ENCODE measurements around the gene ANKRD52. TPM values are rescaled to one million over a fixed set of nuclear protein-coding genes. Genes with fewer than 3 reads are reported as not detected.
A peak's percentile ranks its signal among the peaks of the same experiment; 100 is the strongest.

The ANKRD52 gene
- total and polyA plus RNA-seq, 7 donors: 5.7 to 37.5 (median 19.4) TPM

- Histone ChIP-seq H3K9me3 (no peaks in the 10 kb centered on the region), H3K4me1 (peaks cover 39% of the 10 kb centered on the region), H3K36me3 (ENCODE audit: insufficient read depth in 1 of 2, low read depth in 1 of 2) (peaks cover 3 to 28% of the 10 kb centered on the region in 2 donors), H3K27ac (peak overlapping the region; percentile 96), H3K4me3 (peak overlapping the region; percentile 73), H3K27me3 (ENCODE audit: insufficient read depth in 3 of 3, low read length in 2 of 3) (no peaks in the 10 kb centered on the region)
- 89 to 92% (median 90%) methylated on average over 9 of the region's 9 CpGs for WGBS, 3 donors
- DNase-seq (no peak), ATAC-seq (no peak)
- intact Hi-C loops (cut with DNase I): loop anchor here in 1 of 2 donors (5.0 kb wide), 3 partner anchors 33 to 103 kb away; partner anchors contain the start of genes ANKRD52, RPL41, SMARCC2 and ZC3H10
- no peak for TF ChIP-seq CTCF (IDR thresholded peaks at IDR 0.05)
These were observed 38.3 kb downstream of the ANKRD52 start for GRCh38 chr12:56219840-56220239.

GRCh38 chr12:56216461-56216860 is 41.7 kb downstream of the ANKRD52 start:
- H3K9me3 ChIP-seq: no peaks in the 10 kb centered on the region
- no peak overlapping the region for H3K27ac ChIP-seq
- intact Hi-C loops (cut with DNase I): no loop called here
- ATAC-seq (no peak), DNase-seq (no peak)
- H3K36me3 ChIP-seq (ENCODE audit: insufficient read depth in 1 of 2, low read depth in 1 of 2): peaks cover 6 to 62% of the 10 kb centered on the region in 2 donors
- H3K4me3 ChIP-seq: no peak overlapping the region
- H3K27me3 ChIP-seq (ENCODE audit: insufficient read depth in 3 of 3, low read length in 2 of 3): no peaks in the 10 kb centered on the region
- WGBS, 3 donors: 79 to 89% (median 86%) methylated on average over 3 of the region's 3 CpGs
- peaks cover 23% of the 10 kb centered on the region for H3K4me1 ChIP-seq
- no peak for TF ChIP-seq CTCF (IDR thresholded peaks at IDR 0.05)

GRCh38 chr12:56213878-56214277 is 44.3 kb downstream of the ANKRD52 start:
- intact Hi-C loops (cut with DNase I): no loop called here
- Histone ChIP-seq H3K27ac (no peak overlapping the region), H3K36me3 (ENCODE audit: insufficient read depth in 1 of 2, low read depth in 1 of 2) (peaks cover 13 to 87% of the 10 kb centered on the region in 2 donors), H3K4me3 (no peak overlapping the region), H3K9me3 (no peaks in the 10 kb centered on the region), H3K27me3 (ENCODE audit: insufficient read depth in 3 of 3, low read length in 2 of 3) (no peaks in the 10 kb centered on the region), H3K4me1 (peaks cover 4% of the 10 kb centered on the region)
- no peak for DNase-seq
- TF ChIP-seq CTCF (IDR thresholded peaks at IDR 0.05): no peak
- no peak for ATAC-seq
- 73 to 85% (median 74%) methylated on average over 5 of the region's 5 CpGs for WGBS, 3 donors

GRCh38 chr12:56212361-56212760 is 45.8 kb downstream of the ANKRD52 start:
- TF ChIP-seq CTCF (IDR thresholded peaks at IDR 0.05): no peak
- 49 to 100% (median 81%) methylated on average over 1 of the region's 1 CpG for WGBS, 3 donors
- Histone ChIP-seq H3K9me3 (no peaks in the 10 kb centered on the region), H3K27ac (no peak overlapping the region), H3K4me1 (no peaks in the 10 kb centered on the region), H3K27me3 (ENCODE audit: insufficient read depth in 3 of 3, low read length in 2 of 3) (no peaks in the 10 kb centered on the region), H3K4me3 (no peak overlapping the region), H3K36me3 (ENCODE audit: insufficient read depth in 1 of 2, low read depth in 1 of 2) (peaks cover 16 to 100% of the 10 kb centered on the region in 2 donors)
- intact Hi-C loops (cut with DNase I): no loop called here
- ATAC-seq: peak in 1 of 4 donors; percentile 32
- no peak for DNase-seq

DNA sequence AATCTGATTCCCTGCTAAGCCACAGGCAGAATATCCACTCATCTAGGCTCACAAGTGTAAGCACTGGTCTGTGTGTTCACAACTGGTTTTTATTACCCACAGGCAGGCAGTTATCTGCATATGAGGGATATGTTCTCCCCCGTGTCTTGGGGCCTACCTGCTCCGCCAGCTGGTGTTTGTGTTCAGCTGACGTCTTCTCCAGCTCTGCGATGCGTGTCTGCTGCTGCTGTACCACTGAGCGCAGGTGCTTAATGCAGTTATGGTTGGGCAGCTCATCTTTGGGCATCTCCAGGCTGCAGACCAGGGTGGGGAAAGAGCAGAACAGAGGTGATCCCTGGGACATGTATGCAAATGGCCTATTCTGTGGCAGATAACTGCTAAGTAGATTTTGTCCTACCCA is 50.2 kb downstream of the ANKRD52 start:
- intact Hi-C loops (cut with DNase I): loop anchor here in 1 of 2 donors (5.0 kb wide), 1 partner anchor 254 kb away; no protein-coding TSS in a partner anchor
- Histone ChIP-seq H3K4me3 (no peak overlapping the region), H3K9me3 (no peaks in the 10 kb centered on the region), H3K27ac (no peak overlapping the region), H3K4me1 (no peaks in the 10 kb centered on the region), H3K27me3 (ENCODE audit: insufficient read depth in 3 of 3, low read length in 2 of 3) (no peaks in the 10 kb centered on the region), H3K36me3 (ENCODE audit: insufficient read depth in 1 of 2, low read depth in 1 of 2) (peaks cover 23 to 91% of the 10 kb centered on the region in 2 donors)
- ATAC-seq: no peak
- TF ChIP-seq CTCF (IDR thresholded peaks at IDR 0.05): no peak
- no peak for DNase-seq
- WGBS, 3 donors: 85 to 89% (median 87%) methylated on average over 6 of the region's 6 CpGs

Measured in psoas muscle (tissue), 8 donors.